ENCODE measurements around the gene ITPRID1.
"Not testable (repeated sequence)": the region's sequence is repeated elsewhere in the genome, so short reads cannot be mapped to it uniquely, and the experiment has no call there.

ITPRID1 gene

GRCh38 chr7:31526864-31527263, 13.0 kb downstream of the ITPRID1 start:
- no peaks in the 10 kb centered on the region for H3F3A ChIP-seq (ENCODE audit: control insufficient read depth, insufficient read depth)
- H3K27ac ChIP-seq (ENCODE audit: low read depth, low read length): no peak overlapping the region
- no peak for TF ChIP-seq CTCF (IDR thresholded peaks at IDR 0.05; ENCODE audit: low read depth, low read length, poor library complexity, severe bottlenecking)
- no peak for TF ChIP-seq EZH2phosphoT487 (IDR thresholded peaks at IDR 0.05; ENCODE audit: borderline replicate concordance, low read length)
- no peak overlapping the region for H3K4me2 ChIP-seq (ENCODE audit: low read length)
- H3K4me1 ChIP-seq (ENCODE audit: control insufficient read depth, low read length): no peaks in the 10 kb centered on the region
- no peaks in the 10 kb centered on the region for H3K27me3 ChIP-seq (ENCODE audit: control insufficient read depth, low read length)
- H3K4me3 ChIP-seq (ENCODE audit: low read length): no peak overlapping the region
- no peaks in the 10 kb centered on the region for H3K9me3 ChIP-seq (ENCODE audit: control insufficient read depth, insufficient read depth, low read length)
- H4K20me1 ChIP-seq (ENCODE audit: control insufficient read depth, insufficient read depth, low read depth, low read length): no peaks in the 10 kb centered on the region
- H3K9me2 ChIP-seq (replicated peaks; ENCODE audit: control insufficient read depth, low read length): no peaks in the 10 kb centered on the region
- no peaks in the 10 kb centered on the region for H3K36me3 ChIP-seq (ENCODE audit: control insufficient read depth, low read length)
- H3K79me2 ChIP-seq (ENCODE audit: control insufficient read depth, low read length): no peaks in the 10 kb centered on the region

GRCh38 chr7:31529103-31529502, 15.2 kb downstream of the ITPRID1 start:
- Histone ChIP-seq H3F3A (ENCODE audit: control insufficient read depth, insufficient read depth) (no peaks in the 10 kb centered on the region), H3K4me1 (ENCODE audit: control insufficient read depth, low read length) (no peaks in the 10 kb centered on the region), H4K20me1 (ENCODE audit: control insufficient read depth, insufficient read depth, low read depth, low read length) (no peaks in the 10 kb centered on the region), H3K27me3 (ENCODE audit: control insufficient read depth, low read length) (no peaks in the 10 kb centered on the region), H3K4me2 (ENCODE audit: low read length) (no peak overlapping the region), H3K36me3 (ENCODE audit: control insufficient read depth, low read length) (no peaks in the 10 kb centered on the region), H3K9me2 (replicated peaks; ENCODE audit: control insufficient read depth, low read length) (no peaks in the 10 kb centered on the region), H3K9me3 (ENCODE audit: control insufficient read depth, insufficient read depth, low read length) (no peaks in the 10 kb centered on the region), H3K79me2 (ENCODE audit: control insufficient read depth, low read length) (no peaks in the 10 kb centered on the region), H3K27ac (ENCODE audit: low read depth, low read length) (no peak overlapping the region), H3K4me3 (ENCODE audit: low read length) (no peak overlapping the region)
- no peak for TF ChIP-seq CTCF (IDR thresholded peaks at IDR 0.05; ENCODE audit: low read depth, low read length, poor library complexity, severe bottlenecking)
- TF ChIP-seq EZH2phosphoT487 (IDR thresholded peaks at IDR 0.05; ENCODE audit: borderline replicate concordance, low read length): no peak

GRCh38 chr7:31540651-31541185, 26.8 kb downstream of the ITPRID1 start:
- not testable (repeated sequence) for H3K9me2 ChIP-seq (replicated peaks; ENCODE audit: control insufficient read depth, low read length); H3K27ac ChIP-seq (ENCODE audit: low read depth, low read length); H3K4me3 ChIP-seq (ENCODE audit: low read length); H3K4me1 ChIP-seq (ENCODE audit: control insufficient read depth, low read length); H3K36me3 ChIP-seq (ENCODE audit: control insufficient read depth, low read length); H3K9me3 ChIP-seq (ENCODE audit: control insufficient read depth, insufficient read depth, low read length); H4K20me1 ChIP-seq (ENCODE audit: control insufficient read depth, insufficient read depth, low read depth, low read length); H3K79me2 ChIP-seq (ENCODE audit: control insufficient read depth, low read length); H3K4me2 ChIP-seq (ENCODE audit: low read length); H3K27me3 ChIP-seq (ENCODE audit: control insufficient read depth, low read length); H3F3A ChIP-seq (ENCODE audit: control insufficient read depth, insufficient read depth)

- no peak overlapping the region for H3K4me2 ChIP-seq (ENCODE audit: low read length)
- no peaks in the 10 kb centered on the region for H3K9me3 ChIP-seq (ENCODE audit: control insufficient read depth, insufficient read depth, low read length)
- H3K4me3 ChIP-seq (ENCODE audit: low read length): no peak overlapping the region
- no peaks in the 10 kb centered on the region for H3K36me3 ChIP-seq (ENCODE audit: control insufficient read depth, low read length)
- H3K27me3 ChIP-seq (ENCODE audit: control insufficient read depth, low read length): no peaks in the 10 kb centered on the region
- no peaks in the 10 kb centered on the region for H3F3A ChIP-seq (ENCODE audit: control insufficient read depth, insufficient read depth)
- H3K79me2 ChIP-seq (ENCODE audit: control insufficient read depth, low read length): no peaks in the 10 kb centered on the region
- no peaks in the 10 kb centered on the region for H3K4me1 ChIP-seq (ENCODE audit: control insufficient read depth, low read length)
- no peaks in the 10 kb centered on the region for H4K20me1 ChIP-seq (ENCODE audit: control insufficient read depth, insufficient read depth, low read depth, low read length)
- H3K9me2 ChIP-seq (replicated peaks; ENCODE audit: control insufficient read depth, low read length): no peaks in the 10 kb centered on the region
- H3K27ac ChIP-seq (ENCODE audit: low read depth, low read length): no peak overlapping the region
- TF ChIP-seq EZH2phosphoT487 (IDR thresholded peaks at IDR 0.05; ENCODE audit: borderline replicate concordance, low read length): no peak
These were observed 31.7 kb downstream of the ITPRID1 start for GRCh38 chr7:31545549-31545948.
